Heart right ventricle (tissue), 16 donors: ENCODE data around the gene IL1R1. TPM values are rescaled to one million over a fixed set of nuclear protein-coding genes. Genes with fewer than 3 reads are reported as not detected.

Source experiments
- ATAC-seq, 8 donors: fragments of 200-7000 bp; cut with Tn5 transposase; one replicate each; pipeline ENCODE4 v1.9.1; 2020; ENCODE audit warnings: mild to moderate bottlenecking in 8 of 8, moderate library complexity in 8 of 8, moderate number of reproducible peaks in 1 of 8
- DNase-seq, 2 donors: peaks; one replicate each; pipeline ENCODE4 v3.0.0-alpha.2; 2020
- H3K27ac ChIP-seq, 10 donors: fragments of 200-600 bp; sonication (generic) in 2 of 10; one replicate each; pipeline versions ENCODE4 v1.5.0 to v1.8.0; 2020 to 2022; ENCODE audit warnings: mild to moderate bottlenecking in 3 of 10
- H3K27me3 ChIP-seq, 7 donors: fragments of 200-600 bp; one replicate each; pipeline ENCODE4 v1.8.0; 2021 to 2022; ENCODE audit warnings: mild to moderate bottlenecking in 2 of 7
- H3K36me3 ChIP-seq, 9 donors: fragments of 200-600 bp; sonication (generic) in 1 of 9; one replicate each; pipeline versions ENCODE4 v1.5.0 to v1.8.0; 2020 to 2022; ENCODE audit warnings: mild to moderate bottlenecking in 2 of 9
- H3K4me1 ChIP-seq, 9 donors: fragments of 200-600 bp; sonication (generic) in 1 of 9; one replicate each; pipeline versions ENCODE4 v1.5.0 to v1.8.0; 2020 to 2022; ENCODE audit warnings: mild to moderate bottlenecking in 4 of 9
- H3K4me3 ChIP-seq, 10 donors: fragments of 200-600 bp; sonication (generic) in 2 of 10; one replicate each; pipeline versions ENCODE4 v1.5.0 to v1.8.0; 2020 to 2022; ENCODE audit warnings: mild to moderate bottlenecking in 7 of 10, moderate library complexity in 2 of 10
- H3K9me3 ChIP-seq, 11 donors: fragments of 200-600 bp in 10 of 11; sonication (generic) in 2 of 11; one replicate each; pipeline versions ENCODE4 v1.5.0 to v1.8.0; 2013 to 2022; ENCODE audit warnings: mild to moderate bottlenecking in 2 of 11, control low read depth in 1 of 11, moderate library complexity in 1 of 11
- WGBS, 2 donors: extraction: QIAGEN DNeasy Blood & Tissue Kit; methylation state at CpG; one replicate each; pipeline ENCODE4 v1.1.7; 2013; ENCODE audit warnings: inconsistent platforms in 1 of 2; 5-methylcytosine and 5-hydroxymethylcytosine counted together
- intact Hi-C, 10 donors: fragments of 100-400 bp; cut with DNase I; formaldehyde crosslinking; loops; one replicate each; pipeline versions ENCODE4 v1.11.1 to v1.14.2; 2022
- polyA plus RNA-seq, 2 donors: library from polyadenylated mRNA; stranded (reverse); fragments of 200-250 nt; gene quantifications; one replicate each; pipeline ENCODE4 v1.2.3, GENCODE V29; 2013
- total RNA-seq, 10 donors: library from RNA; stranded (reverse); fragmentation: NEBNext Ultra II Directional in 3 of 10; extraction: Animal tissue kit (Norgen Biotek cat#: 25700) in 3 of 10; gene quantifications; one replicate each; pipeline versions ENCODE4 v1.2.1 to v1.2.4, GENCODE V29; 2021 to 2023
- TF ChIP-seq, protein P1 (sequence below), 9 donors: fragments of 200-600 bp; sonication (generic) in 2 of 9; IDR thresholded peaks; one replicate each; pipeline versions ENCODE4 v1.5.0 to v1.8.0; 2021 to 2022; ENCODE audit warnings: antibody characterized with exemption in 9 of 9, mild to moderate bottlenecking in 5 of 9, moderate library complexity in 1 of 9
- donor health status: Arrhythmogenic right ventricular cardiomyopathy.
- donor health status: ischemic (EF 13 %, LVEDD 7.1; RV severe dilation, severe dysfunction).
- donor health status: healthy with polysubstance abuse.
- donor health status: DM: no; HTN: yes; CAD: no.
- donor health status: DM: no; HTN: no; CAD: no.
- donor health status: ischemic (EF 25% LVEDD 6.9; RV normal size, moderate dysfunction).
- donor health status: ischemic (EF 25% LVEDD 5.7; RV mildly dilated, moderate dysfunction).
- donor health status: healthy.
- donor health status: DM: yes; HTN: yes; CAD: no.
- donor health status: Ischemic cardiomyopathy.
- donor health status: ischemic (EF 35%, LVEDD 5.7; RV mildly dilated, moderate dysfunction).
- donor health status: nonischemic (EF 11% LVEDD 7.7; RV severe dilation, severe dysfunction).
- donor health status: DM: yes; HTN: yes; CAD: no.
- donor health status: PGD.
- donor health status: ischemic (EF 29% LVEDD 5.4; RV normal size, mild dysfunction).
- donor health status: nonischemic (EF 23%, LVEDD 6.1; RV moderate dilation, normal function).

IL1R1 gene
- total and polyA plus RNA-seq, 12 donors = 5.7 to 47.0 (median 18.6) TPM

DNA sequence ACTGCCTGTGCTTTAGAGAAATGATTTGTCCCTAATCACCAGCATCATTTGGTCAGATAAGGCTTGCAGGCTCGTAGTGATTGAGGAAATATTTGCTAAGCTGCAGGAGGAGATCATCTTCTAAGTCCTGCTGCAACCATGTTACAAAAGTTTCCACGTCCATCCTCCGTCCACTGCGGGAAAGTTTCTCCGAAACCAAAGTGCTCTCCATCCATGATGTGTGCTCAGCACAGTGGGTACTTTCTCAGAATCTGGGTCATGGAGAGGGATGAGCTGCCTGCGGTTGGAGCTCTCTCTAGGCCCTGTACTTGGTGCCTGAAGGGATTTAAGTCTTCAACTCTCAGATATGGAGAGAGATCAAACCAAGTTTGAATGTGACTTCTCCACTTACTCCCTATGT lies 83.6 kb downstream of the IL1R1 start:
- H3K27ac ChIP-seq = peak overlapping the region in 8 of 10 donors; percentile 76 to 97 (median 90)
- ATAC-seq (no peak), DNase-seq (no peak)
- TF ChIP-seq, protein P1, sequence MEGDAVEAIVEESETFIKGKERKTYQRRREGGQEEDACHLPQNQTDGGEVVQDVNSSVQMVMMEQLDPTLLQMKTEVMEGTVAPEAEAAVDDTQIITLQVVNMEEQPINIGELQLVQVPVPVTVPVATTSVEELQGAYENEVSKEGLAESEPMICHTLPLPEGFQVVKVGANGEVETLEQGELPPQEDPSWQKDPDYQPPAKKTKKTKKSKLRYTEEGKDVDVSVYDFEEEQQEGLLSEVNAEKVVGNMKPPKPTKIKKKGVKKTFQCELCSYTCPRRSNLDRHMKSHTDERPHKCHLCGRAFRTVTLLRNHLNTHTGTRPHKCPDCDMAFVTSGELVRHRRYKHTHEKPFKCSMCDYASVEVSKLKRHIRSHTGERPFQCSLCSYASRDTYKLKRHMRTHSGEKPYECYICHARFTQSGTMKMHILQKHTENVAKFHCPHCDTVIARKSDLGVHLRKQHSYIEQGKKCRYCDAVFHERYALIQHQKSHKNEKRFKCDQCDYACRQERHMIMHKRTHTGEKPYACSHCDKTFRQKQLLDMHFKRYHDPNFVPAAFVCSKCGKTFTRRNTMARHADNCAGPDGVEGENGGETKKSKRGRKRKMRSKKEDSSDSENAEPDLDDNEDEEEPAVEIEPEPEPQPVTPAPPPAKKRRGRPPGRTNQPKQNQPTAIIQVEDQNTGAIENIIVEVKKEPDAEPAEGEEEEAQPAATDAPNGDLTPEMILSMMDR (IDR thresholded peaks at IDR 0.05) = no peak
- no peak overlapping the region for H3K4me3 ChIP-seq
- WGBS, 2 donors = 91 to 94% methylated on average over 6 of the region's 6 CpGs
- no peaks in the 10 kb centered on the region for H3K27me3 ChIP-seq
- H3K9me3 ChIP-seq = no peaks in the 10 kb centered on the region
- no peaks in the 10 kb centered on the region for H3K36me3 ChIP-seq
- intact Hi-C loops = no loop called here
- H3K4me1 ChIP-seq = peaks cover 5 to 42% (median 25%) of the 10 kb centered on the region in 9 donors

DNA sequence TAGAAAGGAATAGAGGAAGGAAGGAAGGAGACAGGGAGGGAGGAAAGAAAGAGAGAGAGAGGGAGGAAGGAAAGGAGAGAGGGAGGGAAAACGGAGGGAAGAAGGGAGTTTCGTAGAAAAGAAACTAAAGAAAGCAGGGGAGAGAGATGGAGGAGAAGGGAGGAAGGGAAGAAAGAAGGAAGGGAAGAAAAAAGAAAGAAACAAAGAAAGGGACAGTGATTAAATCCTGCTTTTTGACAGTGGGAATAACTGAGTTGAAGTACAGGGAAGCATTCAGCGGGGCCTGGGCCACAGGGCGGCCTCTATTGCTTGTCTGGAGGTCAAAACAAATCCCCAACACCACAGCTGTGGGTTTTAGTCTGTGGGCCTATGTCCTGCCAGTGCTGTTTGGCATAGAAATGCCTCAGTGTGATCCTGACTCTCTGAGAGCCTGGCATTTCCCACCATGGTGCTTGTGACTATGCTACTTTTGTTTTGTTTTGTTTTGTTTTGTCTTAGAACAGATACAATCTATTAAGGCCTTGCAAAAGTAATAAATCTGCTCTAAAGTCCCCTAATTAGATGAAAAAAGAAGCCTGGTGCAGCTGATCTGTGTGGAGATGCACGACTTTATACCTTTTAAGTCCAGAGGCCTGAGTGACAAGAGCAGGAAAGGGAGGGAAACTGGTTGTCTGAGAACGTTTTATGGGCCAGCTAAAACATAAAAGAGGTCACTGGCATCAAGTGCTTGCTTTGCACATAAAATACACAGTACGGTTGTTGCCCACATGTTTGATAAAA lies 84.3 kb downstream of the IL1R1 start:
- no peaks in the 10 kb centered on the region for H3K36me3 ChIP-seq
- TF ChIP-seq, protein P1 (IDR thresholded peaks at IDR 0.05) = no peak
- 59 to 70% methylated on average over 7 of the region's 7 CpGs for WGBS, 2 donors
- DNase-seq (no peak), ATAC-seq (no peak)
- H3K27me3 ChIP-seq = no peaks in the 10 kb centered on the region
- H3K4me3 ChIP-seq = no peak overlapping the region
- intact Hi-C loops = no loop called here
- H3K4me1 ChIP-seq = peaks cover 5 to 42% (median 25%) of the 10 kb centered on the region in 9 donors
- peak overlapping the region; percentile 76 to 97 (median 89) for H3K27ac ChIP-seq
- H3K9me3 ChIP-seq = no peaks in the 10 kb centered on the region

DNA sequence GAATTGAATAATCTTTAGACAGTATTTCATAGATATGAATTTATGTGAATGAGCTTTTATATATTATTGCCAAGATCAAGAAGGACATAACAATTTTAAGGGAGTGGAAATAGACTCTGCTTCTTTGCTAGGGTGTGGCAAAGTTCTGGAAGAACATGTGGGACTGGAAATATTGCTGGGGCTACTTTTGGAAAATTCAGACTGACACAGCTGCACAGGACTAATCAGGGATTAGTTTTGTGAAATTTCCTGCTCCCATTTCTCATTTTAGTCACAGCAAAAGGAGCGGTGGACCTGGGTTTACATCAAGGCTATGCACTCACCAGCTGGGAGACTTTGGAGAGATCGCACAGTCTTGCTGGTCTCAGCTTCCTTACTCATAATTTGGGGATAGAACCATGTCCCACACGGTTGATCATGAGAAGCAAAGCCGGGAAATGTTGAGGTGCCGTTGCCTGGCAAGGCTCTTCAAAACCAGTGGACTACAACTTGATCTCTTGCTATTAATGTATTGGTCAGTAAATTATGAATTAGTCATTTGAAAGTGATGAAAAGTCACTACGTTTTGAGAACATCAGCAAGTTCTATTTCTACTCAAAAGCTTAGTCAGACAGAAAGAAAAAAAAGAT lies 86.7 kb downstream of the IL1R1 start:
- H3K27ac ChIP-seq = peak overlapping the region in 9 of 10 donors; percentile 37 to 97 (median 89)
- H3K9me3 ChIP-seq = no peaks in the 10 kb centered on the region
- no peak overlapping the region for H3K4me3 ChIP-seq
- no peak for ATAC-seq
- H3K36me3 ChIP-seq = no peaks in the 10 kb centered on the region
- intact Hi-C loops = no loop called here
- peaks cover 5 to 42% (median 25%) of the 10 kb centered on the region in 9 donors for H3K4me1 ChIP-seq
- DNase-seq = no peak
- TF ChIP-seq, protein P1 (IDR thresholded peaks at IDR 0.05) = no peak
- 86 to 87% methylated on average over 6 of the region's 6 CpGs for WGBS, 2 donors
- no peaks in the 10 kb centered on the region for H3K27me3 ChIP-seq

Other genes with a start within 250 kb of the IL1R1 start
- gene IL1R2, start 150.8 kb upstream of the IL1R1 start, total RNA-seq = 1 to 10 TPM in 4 of 10 donors, under 1 TPM in 4, not detected in 2; 0.34 to 3.0 (median 0.80) TPM
- gene IL1R2, start 150.8 kb upstream of the IL1R1 start, polyA plus RNA-seq = 1 to 10 TPM; 1.9 to 9.4 TPM
- gene IL1RL2, start 44.3 kb downstream of the IL1R1 start, total RNA-seq = under 1 TPM in 5 of 10 donors, not detected in 5; 0.11 to 0.92 (median 0.31) TPM
- gene IL1RL2, start 44.3 kb downstream of the IL1R1 start, polyA plus RNA-seq = under 1 TPM; 0.22 to 0.29 TPM
- gene IL1RL1, start 168.8 kb downstream of the IL1R1 start, total RNA-seq = 10 to 100 TPM in 1 of 10 donors, 1 to 10 TPM in 6, under 1 TPM in 3; 0.48 to 35.3 (median 1.2) TPM
- gene IL1RL1, start 168.8 kb downstream of the IL1R1 start, polyA plus RNA-seq = 10 to 100 TPM in 1 of 2 donors, 1 to 10 TPM in 1; 1.5 to 44.9 TPM
- 1 to 10 TPM in 5 of 10 donors, under 1 TPM in 5; 0.06 to 4.9 (median 1.1) TPM for gene IL18R1, start 213.1 kb downstream of the IL1R1 start, total RNA-seq
- gene IL18R1, start 213.1 kb downstream of the IL1R1 start, polyA plus RNA-seq = 1 to 10 TPM; 2.3 to 3.5 TPM